ENCODE measurements around the gene COPE. TPM values are rescaled to one million over a fixed set of nuclear protein-coding genes. Genes with fewer than 3 reads are reported as not detected.

COPE gene
- total and polyA plus RNA-seq, 4 donors, result 94.1 to 365 (median 275) TPM

- peaks cover 0 to 15% (median 5%) of the 10 kb centered on the region in 3 donors for H3K27me3 ChIP-seq (ENCODE audit: control insufficient read depth in 3 of 3, insufficient read depth in 3 of 3, low read length in 2 of 3)
- H3K9me3 ChIP-seq (ENCODE audit: control insufficient read depth in 4 of 4, insufficient read depth in 3 of 4, low read length in 3 of 4), result no peaks in the 10 kb centered on the region
- H3K36me3 ChIP-seq (ENCODE audit: control insufficient read depth in 4 of 4, insufficient read depth in 4 of 4, low read length in 4 of 4), result peaks cover 6 to 60% (median 32%) of the 10 kb centered on the region in 4 donors
- H3K4me3 ChIP-seq, result no peak overlapping the region
- ATAC-seq (ENCODE audit: insufficient read depth, low FRiP score) (peak; percentile 80), DNase-seq (peak; percentile 62 to 70 (median 67))
- peaks cover 0 to 9% (median 3%) of the 10 kb centered on the region in 5 donors for H3K4me1 ChIP-seq (ENCODE audit: control insufficient read depth in 5 of 5, insufficient read depth in 5 of 5, low read length in 5 of 5)
- H3K27ac ChIP-seq (ENCODE audit: low read depth in 1 of 2, low read length in 1 of 2), result no peak overlapping the region
- no peak overlapping the region for H3K9ac ChIP-seq (ENCODE audit: insufficient read depth in 1 of 2, low read length in 2 of 2)
- WGBS, 2 donors, result 39 to 41% methylated on average over 38 of the region's 38 CpGs
- TF ChIP-seq, protein P1, sequence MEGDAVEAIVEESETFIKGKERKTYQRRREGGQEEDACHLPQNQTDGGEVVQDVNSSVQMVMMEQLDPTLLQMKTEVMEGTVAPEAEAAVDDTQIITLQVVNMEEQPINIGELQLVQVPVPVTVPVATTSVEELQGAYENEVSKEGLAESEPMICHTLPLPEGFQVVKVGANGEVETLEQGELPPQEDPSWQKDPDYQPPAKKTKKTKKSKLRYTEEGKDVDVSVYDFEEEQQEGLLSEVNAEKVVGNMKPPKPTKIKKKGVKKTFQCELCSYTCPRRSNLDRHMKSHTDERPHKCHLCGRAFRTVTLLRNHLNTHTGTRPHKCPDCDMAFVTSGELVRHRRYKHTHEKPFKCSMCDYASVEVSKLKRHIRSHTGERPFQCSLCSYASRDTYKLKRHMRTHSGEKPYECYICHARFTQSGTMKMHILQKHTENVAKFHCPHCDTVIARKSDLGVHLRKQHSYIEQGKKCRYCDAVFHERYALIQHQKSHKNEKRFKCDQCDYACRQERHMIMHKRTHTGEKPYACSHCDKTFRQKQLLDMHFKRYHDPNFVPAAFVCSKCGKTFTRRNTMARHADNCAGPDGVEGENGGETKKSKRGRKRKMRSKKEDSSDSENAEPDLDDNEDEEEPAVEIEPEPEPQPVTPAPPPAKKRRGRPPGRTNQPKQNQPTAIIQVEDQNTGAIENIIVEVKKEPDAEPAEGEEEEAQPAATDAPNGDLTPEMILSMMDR (IDR thresholded peaks at IDR 0.05; ENCODE audit: control extremely low read depth, extremely low read depth), result peak; percentile 63
Measured at GRCh38 chr19:18865973-18866799, 53.0 kb downstream of the COPE start.

- Histone ChIP-seq H3K9ac (ENCODE audit: insufficient read depth in 1 of 2, low read length in 2 of 2) (no peak overlapping the region), H3K4me3 (no peak overlapping the region), H3K36me3 (ENCODE audit: control insufficient read depth in 4 of 4, insufficient read depth in 4 of 4, low read length in 4 of 4) (peaks cover 6 to 68% (median 41%) of the 10 kb centered on the region in 4 donors), H3K27ac (ENCODE audit: low read depth in 1 of 2, low read length in 1 of 2) (no peak overlapping the region), H3K9me3 (ENCODE audit: control insufficient read depth in 4 of 4, insufficient read depth in 3 of 4, low read length in 3 of 4) (no peaks in the 10 kb centered on the region), H3K4me1 (ENCODE audit: control insufficient read depth in 5 of 5, insufficient read depth in 5 of 5, low read length in 5 of 5) (peaks cover 0 to 9% (median 3%) of the 10 kb centered on the region in 5 donors), H3K27me3 (ENCODE audit: control insufficient read depth in 3 of 3, insufficient read depth in 3 of 3, low read length in 2 of 3) (peaks cover 0 to 9% (median 0%) of the 10 kb centered on the region in 3 donors)
- TF ChIP-seq, protein P1 (IDR thresholded peaks at IDR 0.05; ENCODE audit: control extremely low read depth, extremely low read depth), result no peak
- no peak for ATAC-seq (ENCODE audit: insufficient read depth, low FRiP score)
- WGBS, 2 donors, result 86 to 91% methylated on average over 22 to 27 of the region's 27 CpGs
- DNase-seq, result no peak
Measured at GRCh38 chr19:18865106-18865972, 53.8 kb downstream of the COPE start.

GRCh38 chr19:18863843-18864362 lies 55.3 kb downstream of the COPE start:
- no peak overlapping the region for H3K4me3 ChIP-seq
- ATAC-seq (ENCODE audit: insufficient read depth, low FRiP score) (no peak), DNase-seq (no peak)
- 79 to 92% methylated on average over 16 of the region's 16 CpGs for WGBS, 2 donors
- no peak overlapping the region for H3K27ac ChIP-seq (ENCODE audit: low read depth in 1 of 2, low read length in 1 of 2)
- no peaks in the 10 kb centered on the region for H3K9me3 ChIP-seq (ENCODE audit: control insufficient read depth in 4 of 4, insufficient read depth in 3 of 4, low read length in 3 of 4)
- no peak overlapping the region for H3K9ac ChIP-seq (ENCODE audit: insufficient read depth in 1 of 2, low read length in 2 of 2)
- peaks cover 0 to 11% (median 0%) of the 10 kb centered on the region in 5 donors for H3K4me1 ChIP-seq (ENCODE audit: control insufficient read depth in 5 of 5, insufficient read depth in 5 of 5, low read length in 5 of 5)
- TF ChIP-seq, protein P1 (IDR thresholded peaks at IDR 0.05; ENCODE audit: control extremely low read depth, extremely low read depth), result no peak
- peaks cover 6 to 82% (median 52%) of the 10 kb centered on the region in 4 donors for H3K36me3 ChIP-seq (ENCODE audit: control insufficient read depth in 4 of 4, insufficient read depth in 4 of 4, low read length in 4 of 4)
- no peaks in the 10 kb centered on the region for H3K27me3 ChIP-seq (ENCODE audit: control insufficient read depth in 3 of 3, insufficient read depth in 3 of 3, low read length in 2 of 3)
